ENCODE results near the gene AUTS2. TPM values are rescaled to one million over a fixed set of nuclear protein-coding genes. Genes with fewer than 3 reads are reported as not detected.

Gene AUTS2
- polyA plus RNA-seq, 1 donor (not counting 4 experiments of a cell fraction or from before 2014, with no cell fraction given) = 4.7 TPM

GRCh38 chr7:70434376-70434775 lies 836.1 kb downstream of the AUTS2 start:
- no peak for FAIRE-seq
- no peaks in the 10 kb centered on the region for H3K27me3 ChIP-seq (ENCODE audit: control insufficient read depth, extremely low read depth, insufficient read depth, low read length)

GRCh38 chr7:70434821-70435220 lies 836.5 kb downstream of the AUTS2 start:
- H3K9me3 ChIP-seq (ENCODE audit: control insufficient read depth, low read depth, low read length) = no peaks in the 10 kb centered on the region
- no peak overlapping the region for H2AFZ ChIP-seq (ENCODE audit: control insufficient read depth, low read length)
- H3K4me3 ChIP-seq (ENCODE audit: control insufficient read depth in 2 of 3, extremely low read depth in 1 of 3, insufficient read depth in 2 of 3, low read depth in 1 of 3, low read length in 3 of 3) = no peak overlapping the region
- DNase-seq (ENCODE audit: low read depth, low spot score) (no peak), FAIRE-seq (no peak)
- H4K20me1 ChIP-seq (ENCODE audit: control insufficient read depth, extremely low read depth, insufficient read depth, low read length) = no peaks in the 10 kb centered on the region
- no peaks in the 10 kb centered on the region for H3K36me3 ChIP-seq (ENCODE audit: control insufficient read depth in 2 of 2, extremely low read depth in 1 of 2, insufficient read depth in 2 of 2, low read length in 2 of 2)
- no peaks in the 10 kb centered on the region for H3K9me1 ChIP-seq (ENCODE audit: control insufficient read depth, extremely low read depth, insufficient read depth, low read length)
- H3K27me3 ChIP-seq (ENCODE audit: control insufficient read depth, extremely low read depth, insufficient read depth, low read length) = no peaks in the 10 kb centered on the region
- H3K9ac ChIP-seq (ENCODE audit: control insufficient read depth, extremely low read depth, insufficient read depth, low read length) = no peak overlapping the region
- H3K4me1 ChIP-seq (ENCODE audit: control insufficient read depth, extremely low read depth, insufficient read depth, low read length) = no peaks in the 10 kb centered on the region
- TF ChIP-seq EZH2 (IDR thresholded peaks at IDR 0.05; ENCODE audit: low read length) (no peak), CTCF (optimal IDR thresholded peaks at IDR 0.05 in 1 of 3, IDR thresholded peaks at IDR 0.05 in 1 of 3, conservative IDR thresholded peaks at IDR 0.05 in 1 of 3; ENCODE audit: extremely low read depth in 1 of 3, insufficient read depth in 2 of 3, low read length in 3 of 3) (no peak)
- H3K79me2 ChIP-seq (ENCODE audit: control insufficient read depth, insufficient read depth, low read length) = no peaks in the 10 kb centered on the region
- H3K4me2 ChIP-seq (ENCODE audit: control insufficient read depth, extremely low read depth, insufficient read depth, low read depth, low read length) = no peak overlapping the region
- H3K27ac ChIP-seq (ENCODE audit: control insufficient read depth, insufficient read depth, low read length) = no peak overlapping the region
- dilution Hi-C loops (cut with MboI; ENCODE audit: extremely low pct_ligation_motif_present, low sequenced_read_pairs) = no loop called here

More at GRCh38 chr7:70434376-70434775, 836.1 kb downstream of the AUTS2 start:
- Histone ChIP-seq H2AFZ (ENCODE audit: control insufficient read depth, low read length) (no peak overlapping the region), H3K4me1 (ENCODE audit: control insufficient read depth, extremely low read depth, insufficient read depth, low read length) (no peaks in the 10 kb centered on the region), H3K36me3 (ENCODE audit: control insufficient read depth in 2 of 2, extremely low read depth in 1 of 2, insufficient read depth in 2 of 2, low read length in 2 of 2) (no peaks in the 10 kb centered on the region), H3K9me3 (ENCODE audit: control insufficient read depth, low read depth, low read length) (no peaks in the 10 kb centered on the region), H3K27ac (ENCODE audit: control insufficient read depth, insufficient read depth, low read length) (no peak overlapping the region), H4K20me1 (ENCODE audit: control insufficient read depth, extremely low read depth, insufficient read depth, low read length) (no peaks in the 10 kb centered on the region), H3K9me1 (ENCODE audit: control insufficient read depth, extremely low read depth, insufficient read depth, low read length) (no peaks in the 10 kb centered on the region), H3K9ac (ENCODE audit: control insufficient read depth, extremely low read depth, insufficient read depth, low read length) (no peak overlapping the region), H3K4me2 (ENCODE audit: control insufficient read depth, extremely low read depth, insufficient read depth, low read depth, low read length) (no peak overlapping the region), H3K4me3 (ENCODE audit: control insufficient read depth in 2 of 3, extremely low read depth in 1 of 3, insufficient read depth in 2 of 3, low read depth in 1 of 3, low read length in 3 of 3) (no peak overlapping the region), H3K79me2 (ENCODE audit: control insufficient read depth, insufficient read depth, low read length) (no peaks in the 10 kb centered on the region)
- dilution Hi-C loops (cut with MboI; ENCODE audit: extremely low pct_ligation_motif_present, low sequenced_read_pairs) = no loop called here
- TF ChIP-seq CTCF (optimal IDR thresholded peaks at IDR 0.05 in 1 of 3, IDR thresholded peaks at IDR 0.05 in 1 of 3, conservative IDR thresholded peaks at IDR 0.05 in 1 of 3; ENCODE audit: extremely low read depth in 1 of 3, insufficient read depth in 2 of 3, low read length in 3 of 3) (peak; percentile 26 to 64 (median 29)), EZH2 (IDR thresholded peaks at IDR 0.05; ENCODE audit: low read length) (no peak)
- no peak for DNase-seq (ENCODE audit: low read depth, low spot score)
